Hepatocyte (in vitro differentiated cells): ENCODE data around the gene PTCD1.

Source experiments
- EZH2phosphoT487 ChIP-seq: fragments of 200-600 bp; sonication (generic); IDR thresholded peaks from one replicate; pipeline ENCODE4 v1.6.1; 2018; ENCODE audit warnings: antibody characterized with exemption, mild to moderate bottlenecking, low read depth, moderate library complexity; ENCODE audit not compliant: unreplicated experiment, severe bottlenecking
- TF ChIP-seq, protein P1 (sequence below): fragments of 200-600 bp; sonication (generic); IDR thresholded peaks from 2 replicates; pipeline ENCODE4 v1.5.1; 2016; ENCODE audit warnings: antibody characterized with exemption, mild to moderate bottlenecking; ENCODE audit not compliant: poor library complexity

DNA sequence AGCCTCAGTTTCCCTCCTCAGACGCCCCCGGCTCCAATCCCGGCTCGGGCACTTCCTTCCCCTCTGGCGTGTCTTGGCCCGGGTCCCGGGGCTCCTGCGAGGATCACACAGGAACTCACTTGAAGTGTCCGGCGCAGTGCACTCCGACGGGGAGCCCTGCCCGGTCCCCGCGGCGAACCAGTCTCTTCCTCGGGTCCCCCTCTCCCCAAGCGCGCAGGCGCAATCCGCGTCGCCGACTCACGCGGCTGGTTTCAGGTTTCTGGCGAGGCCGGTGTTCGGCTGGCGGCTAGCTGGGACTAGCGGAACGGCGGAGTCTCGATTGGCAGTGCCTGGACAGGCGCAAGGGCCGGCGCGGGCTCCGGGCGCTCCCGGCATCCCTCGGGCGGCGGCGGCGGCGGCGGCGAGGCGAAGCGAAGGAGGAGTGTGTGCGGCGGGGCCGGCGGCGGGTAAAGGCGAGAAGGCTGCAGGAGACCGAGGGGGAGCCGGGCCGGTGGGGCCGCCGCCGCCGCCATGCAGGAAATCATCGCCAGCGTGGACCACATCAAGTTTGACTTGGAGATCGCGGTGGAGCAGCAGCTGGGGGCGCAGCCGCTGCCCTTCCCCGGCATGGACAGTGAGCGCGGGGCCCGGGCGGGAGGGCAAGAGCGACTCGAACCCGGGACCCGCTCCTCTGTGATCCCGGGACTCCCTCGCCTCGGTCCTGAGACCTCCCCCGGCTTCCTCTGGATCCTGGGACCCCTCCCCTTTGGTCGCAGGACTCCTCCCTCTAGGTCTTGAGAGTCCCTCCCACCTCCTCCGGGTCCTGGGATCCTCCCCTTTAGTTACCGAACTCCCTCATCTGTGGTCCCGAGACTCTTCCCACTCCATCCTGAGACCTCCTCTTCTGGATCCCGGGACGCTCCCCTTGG lies at the start of gene PTCD1, which contains the start of gene CPSF4:
- TF ChIP-seq, protein P1, sequence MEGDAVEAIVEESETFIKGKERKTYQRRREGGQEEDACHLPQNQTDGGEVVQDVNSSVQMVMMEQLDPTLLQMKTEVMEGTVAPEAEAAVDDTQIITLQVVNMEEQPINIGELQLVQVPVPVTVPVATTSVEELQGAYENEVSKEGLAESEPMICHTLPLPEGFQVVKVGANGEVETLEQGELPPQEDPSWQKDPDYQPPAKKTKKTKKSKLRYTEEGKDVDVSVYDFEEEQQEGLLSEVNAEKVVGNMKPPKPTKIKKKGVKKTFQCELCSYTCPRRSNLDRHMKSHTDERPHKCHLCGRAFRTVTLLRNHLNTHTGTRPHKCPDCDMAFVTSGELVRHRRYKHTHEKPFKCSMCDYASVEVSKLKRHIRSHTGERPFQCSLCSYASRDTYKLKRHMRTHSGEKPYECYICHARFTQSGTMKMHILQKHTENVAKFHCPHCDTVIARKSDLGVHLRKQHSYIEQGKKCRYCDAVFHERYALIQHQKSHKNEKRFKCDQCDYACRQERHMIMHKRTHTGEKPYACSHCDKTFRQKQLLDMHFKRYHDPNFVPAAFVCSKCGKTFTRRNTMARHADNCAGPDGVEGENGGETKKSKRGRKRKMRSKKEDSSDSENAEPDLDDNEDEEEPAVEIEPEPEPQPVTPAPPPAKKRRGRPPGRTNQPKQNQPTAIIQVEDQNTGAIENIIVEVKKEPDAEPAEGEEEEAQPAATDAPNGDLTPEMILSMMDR, result no peak
- TF ChIP-seq EZH2phosphoT487, result no peak
